Measurements from ENCODE around the gene CDCP1.
"Not testable (repeated sequence)": the region's sequence is repeated elsewhere in the genome, so short reads cannot be mapped to it uniquely, and the experiment has no call there.

The CDCP1 gene

DNA sequence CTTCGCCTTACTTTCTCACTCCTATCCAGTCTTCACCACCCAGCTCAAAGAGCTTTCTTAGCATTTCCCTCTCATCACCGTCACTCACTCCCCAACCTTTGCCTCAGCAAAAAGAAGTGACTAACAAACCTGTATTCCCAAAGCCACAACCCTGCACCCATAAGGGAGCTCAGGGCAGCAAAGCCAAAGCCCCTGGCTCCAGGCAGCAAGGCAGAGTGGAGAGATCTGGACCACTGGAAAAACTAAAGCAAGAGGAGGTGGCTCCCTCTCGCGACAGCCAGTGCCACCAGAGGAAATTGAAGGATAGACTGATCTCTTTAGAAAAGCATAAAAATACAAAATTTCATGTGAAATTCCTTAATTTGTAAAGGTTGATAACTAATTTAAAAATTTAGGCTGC, 25.1 kb upstream of the CDCP1 start:
- no peak for DNase-seq (ENCODE audit: low read depth)

DNA sequence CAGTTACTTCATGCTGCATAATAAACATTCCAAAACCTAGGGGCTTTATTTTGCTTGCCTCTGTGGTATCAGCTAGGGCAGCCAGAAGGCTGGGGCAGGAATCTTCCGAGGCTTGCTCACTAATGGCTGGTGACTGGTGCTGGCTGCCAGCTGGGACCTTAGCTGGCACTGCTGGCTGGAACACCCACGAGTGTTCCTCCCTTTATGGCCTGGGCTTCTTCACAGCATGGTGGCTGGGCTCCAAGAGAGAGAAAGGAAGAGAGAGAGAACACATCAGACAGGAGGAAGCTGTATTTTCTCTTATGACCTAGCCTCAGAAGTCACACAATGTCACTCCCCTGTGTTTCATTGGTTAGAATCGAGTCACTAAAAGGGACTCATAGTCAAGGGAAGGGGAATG, 23.9 kb upstream of the CDCP1 start:
- no peak for DNase-seq (ENCODE audit: low read depth)

DNA sequence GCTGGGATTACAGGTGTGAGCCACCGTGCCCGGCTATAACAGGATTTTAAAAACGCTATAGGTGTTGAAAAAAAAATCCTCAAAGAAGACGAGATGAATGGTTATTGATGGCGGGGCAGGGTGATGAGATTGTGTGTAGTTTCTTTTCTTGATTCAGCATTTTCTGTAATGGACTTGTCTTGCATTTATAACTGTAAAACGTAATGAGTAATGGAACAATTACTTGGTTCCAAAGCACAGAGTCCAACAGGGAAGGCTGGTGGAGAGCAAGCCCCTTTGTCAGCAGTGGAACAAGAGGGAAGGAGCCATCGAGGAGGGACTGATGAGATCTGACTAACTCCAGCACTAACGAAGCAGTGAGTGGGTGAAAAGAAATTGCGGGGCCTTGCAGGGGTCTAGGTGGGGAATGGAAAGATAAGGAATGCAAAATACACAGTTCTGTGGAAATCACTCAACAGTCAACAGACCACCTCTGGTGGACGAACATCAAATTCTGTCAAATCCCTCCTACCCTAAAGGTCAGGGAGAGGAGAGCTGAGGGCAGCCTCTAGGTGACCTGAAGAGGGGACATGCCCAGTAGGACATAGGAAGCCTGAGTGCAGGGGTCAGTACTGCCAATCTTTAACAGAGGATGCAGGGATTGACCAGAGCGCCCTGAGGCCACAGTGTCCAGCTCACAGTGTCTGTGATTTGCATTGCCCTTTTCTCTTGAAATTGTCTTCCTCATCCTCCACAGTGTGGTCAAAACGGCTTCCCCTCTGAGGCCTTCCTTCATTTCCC, 23.1 kb upstream of the CDCP1 start:
- DNase-seq (ENCODE audit: low read depth), result no peak

DNA sequence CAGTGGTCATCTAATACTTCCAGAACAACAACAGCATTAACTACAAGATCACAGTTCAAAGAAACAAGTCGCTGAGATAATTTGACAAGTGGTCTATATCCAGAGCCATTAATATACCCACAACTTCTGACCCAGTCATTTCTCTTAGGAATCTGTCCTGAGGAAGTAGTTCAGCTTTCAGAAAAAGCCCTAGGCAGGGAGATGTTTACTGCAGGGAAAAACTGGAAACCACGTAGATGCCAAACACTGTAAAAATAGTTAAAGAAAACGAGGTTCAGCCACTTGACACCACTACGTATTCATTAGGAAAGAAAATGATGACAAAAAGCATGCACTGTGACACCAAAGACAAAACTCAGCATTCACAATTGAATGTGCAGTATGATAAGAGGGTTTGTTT, 22.3 kb upstream of the CDCP1 start:
- DNase-seq (ENCODE audit: low read depth), result no peak

DNA sequence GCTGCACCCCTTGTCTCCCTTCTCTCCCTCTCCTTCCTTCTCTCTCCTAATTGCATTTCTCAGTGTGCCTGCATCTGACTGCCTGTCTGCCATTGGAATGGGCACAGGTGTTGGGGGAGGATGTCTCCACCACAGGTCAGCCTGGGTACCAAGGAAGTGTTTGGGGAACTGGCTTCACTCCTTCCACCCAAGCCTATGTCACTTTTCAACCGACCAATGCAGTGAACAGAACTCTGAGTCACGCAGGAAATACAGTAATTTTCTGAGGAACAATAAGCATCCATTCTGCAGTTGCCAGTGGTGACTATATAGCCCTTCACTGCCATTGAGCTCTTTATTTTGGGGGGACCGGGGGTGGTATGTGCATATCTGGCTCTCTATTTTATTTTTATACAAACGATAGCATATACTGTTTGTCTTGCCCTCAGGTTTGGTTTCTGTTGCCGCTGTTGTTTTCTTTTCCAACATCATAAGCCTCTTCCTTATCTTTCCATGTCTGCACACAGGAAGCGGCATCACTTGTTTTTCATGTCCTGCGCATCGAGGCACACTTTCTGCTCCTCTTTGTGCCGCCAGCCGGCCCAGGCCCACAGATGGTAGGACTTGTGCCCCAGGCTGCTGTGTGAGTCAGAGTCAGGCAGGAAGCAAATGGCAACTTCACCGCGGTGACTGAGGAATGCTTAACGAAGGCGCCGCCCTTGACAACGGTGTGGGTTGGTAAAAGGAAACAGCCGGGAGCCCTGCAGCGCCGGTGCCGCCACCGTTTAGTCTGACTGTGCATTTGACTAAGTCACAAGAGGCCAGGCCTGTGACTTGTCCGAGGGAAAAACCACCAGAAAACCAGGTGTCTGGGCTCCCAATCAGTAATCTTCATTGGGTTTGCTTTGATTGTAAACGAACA, 21.1 kb upstream of the CDCP1 start:
- DNase-seq (ENCODE audit: low read depth), result peak; percentile 79

DNA sequence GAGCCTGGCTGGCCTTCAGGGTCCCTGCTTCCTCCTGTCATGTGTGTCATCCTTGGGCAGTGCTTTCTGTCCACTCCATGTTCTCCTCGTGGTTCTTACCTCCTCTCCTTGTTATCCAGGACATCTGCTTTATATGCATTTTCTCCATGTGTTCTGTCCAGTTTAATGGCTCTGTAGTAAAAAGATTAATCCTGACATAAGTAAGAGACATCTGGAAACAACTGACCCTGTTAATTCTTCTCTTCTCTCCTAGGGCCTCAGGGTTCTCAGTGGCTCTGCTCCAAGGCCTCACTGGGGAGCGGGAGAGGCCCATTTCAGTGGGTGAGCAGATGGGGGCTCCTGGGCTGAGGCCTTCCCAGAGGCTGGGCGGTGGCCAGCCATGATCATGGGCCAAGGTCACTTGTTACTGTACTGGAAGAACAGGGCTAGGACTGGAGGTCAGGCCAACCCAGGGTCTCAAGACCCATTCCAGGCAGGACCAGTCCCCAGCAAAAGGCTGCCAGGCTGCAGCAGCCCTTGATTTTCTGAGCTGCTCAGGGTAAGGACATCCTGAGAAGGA, 20.2 kb upstream of the CDCP1 start:
- DNase-seq (ENCODE audit: low read depth), result no peak

DNA sequence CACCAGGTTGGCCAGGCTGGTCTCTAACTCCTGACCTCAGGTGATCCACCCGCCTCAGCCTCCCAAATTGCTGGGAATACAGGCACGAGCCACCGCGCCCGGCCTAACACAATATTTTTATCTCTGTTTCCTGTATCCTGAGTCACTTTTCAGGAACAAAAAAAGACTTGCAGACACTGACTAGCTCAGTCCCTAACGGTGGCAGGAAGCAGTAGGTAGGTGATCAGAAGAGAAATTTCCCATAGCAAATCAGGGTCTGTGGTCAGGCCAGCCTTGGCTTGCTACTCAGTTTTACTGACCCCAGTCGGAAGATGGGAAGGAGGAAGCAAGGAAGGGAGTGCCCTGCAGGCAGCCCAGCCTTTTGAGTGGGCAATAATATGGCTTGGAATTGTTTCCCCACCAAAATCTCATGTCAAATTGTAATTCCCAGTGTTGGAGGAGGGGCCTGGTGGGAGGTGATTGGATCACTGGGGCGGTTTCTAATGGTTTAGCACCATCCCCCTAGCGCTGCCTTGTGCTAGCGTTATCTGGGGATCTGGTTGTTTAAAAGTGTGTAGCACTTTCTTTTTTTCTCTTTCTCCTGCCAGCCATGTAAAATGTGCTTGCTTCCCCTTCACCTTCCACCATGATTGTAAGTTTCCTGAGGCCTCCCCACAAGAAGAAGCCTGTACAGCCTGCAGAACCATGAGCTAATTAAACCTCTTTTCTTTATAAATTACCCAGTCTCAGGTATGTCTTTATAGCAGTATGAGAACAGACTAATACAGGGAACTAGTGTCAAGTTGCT, 19.5 kb upstream of the CDCP1 start:
- DNase-seq (ENCODE audit: low read depth), result no peak

DNA sequence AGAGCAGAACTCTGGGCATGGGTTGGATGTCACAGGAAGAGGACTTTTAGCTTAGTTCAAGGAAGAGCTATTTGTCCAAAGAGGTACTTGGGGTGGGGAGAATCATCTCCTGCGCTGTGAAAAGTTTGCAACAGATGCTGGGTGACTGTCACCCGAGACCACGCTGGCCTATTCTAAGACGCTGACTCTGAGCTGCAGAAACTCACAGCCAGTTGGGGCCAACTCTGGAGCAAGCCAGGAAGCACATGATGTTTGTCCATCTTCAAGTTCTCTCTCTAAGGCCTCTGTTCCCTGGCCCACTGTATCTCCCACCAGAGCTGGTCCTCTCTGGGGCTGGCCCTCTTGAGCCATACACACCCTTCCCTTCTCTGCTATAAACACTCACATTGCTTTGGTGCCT, 17.9 kb upstream of the CDCP1 start:
- no peak for DNase-seq (ENCODE audit: low read depth)

DNA sequence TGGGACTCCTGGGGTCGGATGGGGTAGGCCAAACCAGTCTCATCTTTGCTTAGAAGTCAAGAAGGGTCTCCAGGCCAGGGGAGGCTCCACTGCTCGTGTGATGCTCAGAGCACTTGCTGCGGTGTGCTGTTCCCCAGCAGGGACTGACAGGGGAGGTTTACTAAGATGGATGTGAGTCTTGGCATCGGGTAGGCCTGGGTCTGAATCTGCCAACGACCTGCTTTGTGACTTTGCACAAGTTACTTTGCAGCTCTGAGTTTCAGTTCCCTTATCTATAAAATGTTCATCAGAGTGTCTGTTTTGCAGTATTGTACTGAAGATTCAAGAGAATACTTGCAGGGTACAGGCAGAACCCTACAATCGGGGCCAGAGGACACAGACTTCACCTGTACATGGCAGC, 17.3 kb upstream of the CDCP1 start:
- no peak for DNase-seq (ENCODE audit: low read depth)

DNA sequence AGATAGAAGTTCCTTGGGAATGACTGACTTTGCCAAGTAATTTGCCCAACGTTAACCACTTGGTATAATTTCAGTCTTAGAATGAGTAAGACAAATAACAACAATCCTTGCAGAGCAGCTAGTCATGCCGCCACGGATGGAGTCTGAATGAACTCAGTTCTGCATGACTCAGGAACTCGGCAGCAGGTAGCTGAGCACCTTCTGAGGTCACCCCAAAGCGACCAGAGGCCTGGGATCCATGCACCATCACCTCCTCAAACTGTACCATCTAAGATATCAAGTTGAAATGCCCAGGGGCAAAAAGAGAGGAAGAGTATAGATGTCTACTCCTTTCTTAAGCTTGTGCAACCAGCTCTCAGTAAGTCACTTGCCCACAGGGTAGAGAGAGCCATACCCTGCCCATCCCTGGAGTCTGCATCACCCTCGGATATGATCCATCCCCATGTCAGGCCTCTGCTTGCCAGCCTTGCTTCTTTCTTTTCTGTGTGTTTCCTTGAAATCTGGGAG, 8.5 kb upstream of the CDCP1 start:
- DNase-seq (ENCODE audit: low read depth), result no peak

DNA sequence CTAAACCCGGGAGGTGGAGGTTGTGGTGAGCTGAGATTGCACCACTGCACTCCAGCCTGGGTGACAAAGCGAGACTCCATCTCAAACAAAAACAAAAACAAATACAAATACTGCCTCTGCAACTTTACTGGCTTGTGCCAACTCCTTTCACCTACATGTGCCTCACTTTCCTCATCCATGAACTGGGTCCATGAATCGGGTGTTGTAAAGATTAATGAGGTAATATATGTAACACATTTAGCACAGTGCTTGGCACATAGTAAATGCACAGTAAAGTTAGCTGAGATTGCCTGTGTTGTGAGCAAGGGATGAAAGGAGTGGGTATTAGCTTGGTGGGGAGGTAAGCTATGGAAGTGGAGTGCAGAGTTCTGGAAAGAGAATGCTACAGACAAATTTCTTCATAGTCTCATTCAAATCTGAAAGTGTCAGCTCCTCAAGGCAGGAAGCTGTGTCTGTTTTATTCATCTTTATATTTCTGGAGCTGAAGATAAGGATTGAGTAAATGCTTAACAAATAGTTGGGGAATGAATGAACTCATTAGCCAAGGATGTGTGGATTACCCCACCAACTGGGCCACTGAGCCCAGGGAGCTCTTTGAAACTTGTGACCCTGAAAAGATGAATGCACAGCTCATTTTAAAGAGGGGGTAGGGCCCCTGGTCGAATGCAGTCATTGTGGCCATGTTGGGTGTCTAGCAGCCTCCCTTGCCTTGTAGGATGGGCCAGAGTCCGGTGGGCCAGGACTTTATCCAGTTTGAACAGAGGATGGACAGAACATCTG, 7.7 kb upstream of the CDCP1 start:
- DNase-seq (ENCODE audit: low read depth), result no peak

DNA sequence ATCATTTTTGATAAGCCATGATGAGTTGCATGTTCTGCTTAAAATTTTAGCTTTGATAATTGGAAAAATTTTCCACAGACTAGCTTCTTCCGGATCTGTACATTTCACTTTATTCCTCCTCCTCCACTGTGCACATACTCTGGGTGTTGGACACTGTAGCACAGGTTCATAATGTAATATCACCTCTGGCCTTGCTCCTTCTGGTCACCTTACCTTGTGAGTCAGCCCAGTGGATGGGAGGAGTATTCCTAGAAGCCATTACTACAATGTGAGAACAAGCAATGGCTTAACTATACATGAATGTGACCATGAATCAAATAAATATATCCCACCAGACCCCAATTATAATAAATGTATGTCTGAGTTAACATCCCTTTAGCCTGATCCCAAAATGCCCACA, 6.1 kb upstream of the CDCP1 start:
- DNase-seq (ENCODE audit: low read depth), result no peak

DNA sequence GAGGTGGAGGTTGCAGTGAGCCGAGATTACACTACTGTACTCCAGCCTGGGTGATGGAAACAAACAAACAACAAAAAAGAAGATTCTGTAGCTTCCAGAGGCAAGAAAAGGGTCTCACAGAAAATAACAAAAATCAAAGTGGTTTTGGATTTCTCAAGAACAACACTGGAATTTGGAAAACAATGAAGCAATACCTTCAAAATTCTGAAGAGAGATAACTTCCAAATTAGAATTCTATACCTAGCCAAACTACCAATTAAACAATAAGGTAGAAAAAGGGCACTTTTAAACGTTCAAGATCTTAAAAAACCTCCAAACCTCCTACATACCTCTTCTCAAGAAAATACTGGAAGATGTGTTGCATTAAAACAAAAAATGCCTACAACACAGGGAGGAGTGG, 4.9 kb upstream of the CDCP1 start:
- no peak for DNase-seq (ENCODE audit: low read depth)

DNA sequence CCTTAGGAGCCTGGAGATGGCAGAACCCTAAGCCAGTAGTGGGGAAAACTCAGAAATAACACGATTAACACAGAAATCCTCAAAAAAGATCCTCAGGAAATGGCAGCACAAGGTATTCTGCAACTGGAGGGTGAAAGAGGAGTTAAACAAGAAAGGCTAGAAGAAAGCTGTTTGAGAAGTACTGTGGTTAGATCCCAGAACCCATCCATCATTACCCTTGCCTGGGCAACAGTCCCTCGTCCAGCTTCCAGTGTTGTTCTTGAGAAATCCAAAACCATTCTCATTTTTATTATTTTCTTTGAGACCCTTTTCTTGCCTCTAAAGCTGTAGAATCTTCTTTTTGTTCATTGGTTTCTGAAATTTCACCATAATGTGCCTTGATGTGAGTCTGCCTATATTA, 2.7 kb upstream of the CDCP1 start:
- DNase-seq (ENCODE audit: low read depth), result no peak

DNA sequence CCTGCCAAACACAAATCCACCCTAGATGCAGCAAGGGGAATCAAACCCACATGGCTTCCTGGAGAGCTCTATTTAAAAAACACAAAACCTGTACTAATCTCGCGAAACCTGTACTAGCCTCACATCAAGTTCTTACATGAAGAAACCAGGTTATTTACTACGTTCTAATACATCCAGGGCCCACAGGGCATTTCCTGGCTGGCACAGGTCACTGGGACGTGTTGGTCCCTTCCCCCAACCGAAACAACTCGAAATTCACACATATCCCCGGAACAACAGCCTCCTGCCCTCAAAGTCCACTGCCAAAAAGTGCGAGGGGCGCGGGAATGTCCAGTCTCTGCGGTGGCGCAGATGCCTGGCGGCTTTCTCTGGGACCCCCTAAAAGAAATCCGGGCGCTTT, 955 bp downstream of the CDCP1 start:
- no peak for DNase-seq (ENCODE audit: low read depth)

DNA sequence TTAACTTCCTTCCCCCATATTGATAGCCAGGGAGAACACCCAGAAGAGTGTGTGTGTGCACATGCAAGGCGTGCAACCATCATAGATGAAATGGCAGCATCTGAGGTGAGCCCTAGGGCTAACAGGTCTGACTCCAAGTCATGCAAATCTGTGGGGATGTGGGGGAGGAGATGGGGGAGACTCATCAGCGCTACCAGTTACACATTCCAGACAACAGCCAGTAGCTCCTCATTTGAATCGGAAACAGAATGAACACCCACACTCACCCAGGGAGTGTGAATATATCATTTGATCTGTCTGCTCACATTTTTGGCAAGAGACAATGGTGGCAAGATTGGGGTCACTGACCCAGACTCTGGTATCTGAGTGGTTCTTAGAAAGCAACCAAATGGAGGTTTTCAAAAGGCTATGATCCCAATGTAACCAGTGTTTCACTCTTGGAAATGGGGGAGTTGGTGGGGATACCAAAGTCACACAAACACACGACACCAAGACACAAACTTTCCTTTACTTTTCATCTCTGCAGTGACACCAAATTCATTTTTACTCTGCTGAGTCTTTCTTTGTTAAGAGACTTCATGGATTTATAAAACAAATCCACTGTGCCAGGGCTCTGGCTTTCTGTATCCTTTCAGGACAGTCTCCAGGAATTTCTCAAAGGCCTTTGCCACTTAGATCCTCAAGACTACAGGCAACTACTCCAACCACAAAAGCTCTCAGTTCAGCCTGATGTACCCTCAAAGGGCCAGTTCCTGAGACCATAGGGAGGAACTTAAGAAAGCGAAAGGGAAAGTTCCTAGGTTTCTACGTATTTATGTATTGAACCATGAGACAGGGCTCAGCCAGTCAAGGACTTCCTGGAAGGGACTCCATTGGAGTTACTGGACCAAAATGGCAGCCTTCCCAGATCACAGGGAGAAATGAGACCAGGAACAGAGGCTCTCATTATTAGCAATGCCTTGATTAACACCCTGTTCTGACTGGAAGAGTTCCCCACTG, 2.2 kb downstream of the CDCP1 start:
- DNase-seq (ENCODE audit: low read depth), result no peak

DNA sequence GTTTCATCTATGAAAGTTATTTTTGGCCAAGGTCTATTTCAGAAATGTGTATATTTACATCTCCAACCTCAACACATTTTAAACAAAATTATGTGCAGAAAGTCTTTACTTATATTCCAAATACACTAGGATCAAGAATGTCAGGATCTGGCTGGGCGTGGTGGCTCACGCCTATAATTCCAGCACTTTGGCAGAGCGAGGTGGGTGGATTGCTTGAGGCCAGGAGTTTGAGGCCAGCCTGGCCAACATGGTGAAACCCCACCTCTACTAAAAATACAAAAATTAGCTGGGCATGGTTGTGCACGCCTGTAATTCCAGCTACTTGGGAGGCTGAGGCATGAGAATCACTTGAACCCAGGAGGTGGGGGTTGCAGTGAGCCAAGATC, 5.4 kb downstream of the CDCP1 start:
- DNase-seq (ENCODE audit: low read depth), result not testable (repeated sequence)

DNA sequence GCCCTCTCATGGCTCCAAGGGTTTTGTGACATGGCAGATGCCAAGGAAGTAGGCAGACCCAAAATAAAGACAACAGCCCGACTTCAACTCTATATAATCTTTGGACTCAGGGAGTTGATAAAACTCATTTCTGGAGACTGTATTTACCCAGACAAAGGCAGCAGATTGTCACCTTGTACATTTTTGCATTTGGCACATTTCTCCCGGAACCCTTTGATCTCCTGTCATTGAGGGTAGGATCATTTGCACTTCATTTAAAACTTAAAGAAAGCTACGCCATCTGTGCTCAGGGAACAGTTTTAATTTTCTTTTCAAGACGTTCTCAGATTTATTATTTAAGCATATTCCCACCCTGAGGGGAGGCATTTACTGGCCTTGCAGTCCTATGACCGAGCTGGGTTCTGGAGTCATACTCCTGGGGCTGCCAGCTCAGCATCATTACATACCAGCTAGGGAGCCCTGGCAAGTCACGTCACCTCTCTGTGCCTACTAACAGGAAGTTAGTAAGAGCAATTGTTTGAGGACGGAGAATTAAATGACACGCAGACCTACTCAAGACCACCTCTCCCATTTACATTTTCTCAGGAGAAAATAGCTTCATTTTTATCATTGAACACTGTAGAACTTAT, 5.9 kb downstream of the CDCP1 start:
- DNase-seq (ENCODE audit: low read depth), result no peak

DNA sequence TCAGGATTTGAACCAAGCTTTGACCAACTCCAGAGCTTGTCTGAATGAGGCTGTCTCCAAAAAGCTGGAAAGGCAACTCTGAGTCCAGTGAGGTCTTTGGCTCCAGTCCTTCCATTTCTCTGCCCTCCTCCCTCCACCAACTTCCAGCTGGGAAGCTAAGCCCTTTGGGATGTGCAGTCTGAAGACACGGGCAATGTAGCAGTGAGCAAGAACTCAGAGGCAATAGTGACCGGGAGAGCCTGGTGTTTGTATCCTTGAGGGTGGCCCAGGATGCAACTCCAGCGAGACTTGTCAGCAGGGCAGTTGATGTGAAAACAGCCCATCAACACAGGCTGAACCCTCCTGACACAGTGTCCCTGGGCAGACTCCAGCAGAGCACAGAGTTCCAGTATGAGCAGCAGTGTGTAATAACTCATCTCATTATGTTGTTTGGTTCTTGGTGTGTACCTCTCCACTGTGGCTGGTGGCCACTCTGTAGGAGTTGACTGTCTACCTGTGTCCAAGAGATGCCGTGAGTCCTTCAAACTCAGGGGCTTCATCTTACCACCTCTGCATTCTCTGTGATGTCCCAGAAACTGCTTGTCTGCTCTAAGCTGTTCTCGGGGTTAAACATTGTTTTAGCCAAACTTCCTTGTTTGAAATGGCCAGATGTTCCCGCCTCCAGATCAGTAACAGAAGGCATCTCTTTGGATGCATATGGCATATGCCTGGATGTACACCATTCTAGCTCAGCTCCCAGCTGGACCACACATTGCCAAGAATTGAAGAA, 6.6 kb downstream of the CDCP1 start:
- DNase-seq (ENCODE audit: low read depth), result no peak

Data from activated T-cell treated with anti-CD3 and anti-CD28 coated beads for 24 hours (primary cell).